DND-41 (cell line): ENCODE data around the gene IGLON5.

ENCODE experiments used
- ATAC-seq: fragments of 200-7000 bp; cut with Tn5 transposase; 3 replicates; pipeline ENCODE4 v1.9.1; 2021; ENCODE audit warnings: low read depth; ENCODE audit not compliant: insufficient read depth
- DNase-seq: peaks from one replicate; pipeline ENCODE4 v3.0.0-alpha.2; 2020
- H2AFZ ChIP-seq: 2 replicates; pipeline ENCODE4 v1.6.0; 2012; ENCODE audit warnings: low read depth, low read length
- H3K27ac ChIP-seq: 2 replicates; pipeline ENCODE4 v1.5.1; 2012; ENCODE audit warnings: low read length, inconsistent platforms
- H3K27me3 ChIP-seq: fragments of 200-600 bp; sonication (generic); 2 replicates; pipeline ENCODE4 v1.6.0; 2012; ENCODE audit warnings: low read length, mild to moderate bottlenecking, inconsistent platforms; ENCODE audit not compliant: insufficient read depth, poor library complexity
- H3K36me3 ChIP-seq: 2 replicates; pipeline ENCODE4 v1.5.1; 2012; ENCODE audit warnings: low read length, inconsistent platforms; ENCODE audit not compliant: insufficient read depth
- H3K4me1 ChIP-seq: 2 replicates; pipeline ENCODE4 v1.5.1; 2012; ENCODE audit warnings: mild to moderate bottlenecking, low read length; ENCODE audit not compliant: insufficient read depth
- H3K4me2 ChIP-seq: 2 replicates; pipeline ENCODE4 v1.6.0; 2012; ENCODE audit warnings: mild to moderate bottlenecking, moderate library complexity, low read length, inconsistent platforms; ENCODE audit not compliant: insufficient read depth
- H3K4me3 ChIP-seq, 2 experiments: fragments of 200-600 bp in 1 of 2; shearing (Covaris generic) in 1 of 2; 2 replicates each; pipeline ENCODE4 v1.5.1; 2012 to 2016; ENCODE audit warnings: inconsistent platforms in 2 of 2, low read length in 2 of 2, mild to moderate bottlenecking in 2 of 2, low read depth in 1 of 2, moderate library complexity in 1 of 2
- H3K79me2 ChIP-seq: 2 replicates; pipeline ENCODE4 v1.6.0; 2012; ENCODE audit warnings: low read length, inconsistent platforms; ENCODE audit not compliant: insufficient read depth
- H3K9ac ChIP-seq: 2 replicates; pipeline ENCODE4 v1.6.0; 2012; ENCODE audit warnings: low read depth, mild to moderate bottlenecking, inconsistent platforms, low read length, moderate library complexity
- H3K9me3 ChIP-seq: 2 replicates; pipeline ENCODE4 v1.5.1; 2012; ENCODE audit warnings: low read length, moderate library complexity, mild to moderate bottlenecking, inconsistent platforms; ENCODE audit not compliant: insufficient read depth, severe bottlenecking
- H4K20me1 ChIP-seq: 2 replicates; pipeline ENCODE4 v1.6.0; 2012; ENCODE audit warnings: low read length; ENCODE audit not compliant: insufficient read depth
- CTCF ChIP-seq: IDR thresholded peaks from 2 replicates; pipeline ENCODE4 v1.5.1; 2012; ENCODE audit warnings: borderline replicate concordance, low read length, moderate library complexity, mild to moderate bottlenecking; ENCODE audit not compliant: poor library complexity, severe bottlenecking; ENCODE audit errors: extremely low read depth
- EZH2 ChIP-seq: IDR thresholded peaks from 3 replicates; pipeline ENCODE4 v1.6.1; 2012; ENCODE audit warnings: borderline replicate concordance, low read depth, mild to moderate bottlenecking, moderate library complexity, low read length, inconsistent platforms; ENCODE audit not compliant: severe bottlenecking

The IGLON5 gene

GRCh38 chr19:51351266-51351990, 40.0 kb downstream of the IGLON5 start:
- ATAC-seq (no peak), DNase-seq (no peak)
- Histone ChIP-seq H2AFZ (no peak overlapping the region), H3K27me3 (no peaks in the 10 kb centered on the region), H3K4me2 (no peak overlapping the region), H3K9ac (no peak overlapping the region), H3K4me3 (no peak overlapping the region), H3K79me2 (no peaks in the 10 kb centered on the region), H3K27ac (no peak overlapping the region), H3K4me1 (peaks cover 9% of the 10 kb centered on the region), H4K20me1 (peaks cover 10% of the 10 kb centered on the region), H3K36me3 (peaks cover 44% of the 10 kb centered on the region), H3K9me3 (no peaks in the 10 kb centered on the region)
- no peak for TF ChIP-seq EZH2
- no peak for TF ChIP-seq CTCF

- no peaks in the 10 kb centered on the region for H3K79me2 ChIP-seq
- no peak for TF ChIP-seq CTCF
- TF ChIP-seq EZH2 = no peak
- ATAC-seq (no peak), DNase-seq (no peak)
- H2AFZ ChIP-seq = no peak overlapping the region
- no peak overlapping the region for H3K4me3 ChIP-seq
- no peaks in the 10 kb centered on the region for H3K27me3 ChIP-seq
- peaks cover 29% of the 10 kb centered on the region for H3K36me3 ChIP-seq
- H4K20me1 ChIP-seq = peaks cover 14% of the 10 kb centered on the region
- no peaks in the 10 kb centered on the region for H3K9me3 ChIP-seq
- H3K9ac ChIP-seq = no peak overlapping the region
- H3K4me2 ChIP-seq = no peak overlapping the region
- H3K4me1 ChIP-seq = peaks cover 9% of the 10 kb centered on the region
- H3K27ac ChIP-seq = no peak overlapping the region
These were observed 41.4 kb downstream of the IGLON5 start for GRCh38 chr19:51352783-51353360.

GRCh38 chr19:51354103-51354741, 42.8 kb downstream of the IGLON5 start:
- H3K79me2 ChIP-seq = no peaks in the 10 kb centered on the region
- no peaks in the 10 kb centered on the region for H3K27me3 ChIP-seq
- no peaks in the 10 kb centered on the region for H3K9me3 ChIP-seq
- H2AFZ ChIP-seq = no peak overlapping the region
- no peak overlapping the region for H3K27ac ChIP-seq
- H3K4me3 ChIP-seq = no peak overlapping the region
- DNase-seq (no peak), ATAC-seq (no peak)
- no peak overlapping the region for H3K9ac ChIP-seq
- peaks cover 29% of the 10 kb centered on the region for H3K36me3 ChIP-seq
- H3K4me2 ChIP-seq = no peak overlapping the region
- H4K20me1 ChIP-seq = peaks cover 15% of the 10 kb centered on the region
- TF ChIP-seq EZH2 (no peak), CTCF (no peak)
- peaks cover 9% of the 10 kb centered on the region for H3K4me1 ChIP-seq
